HAP-1 (cell line): ENCODE results near the gene APBB2.
"Not testable (repeated sequence)": the region's sequence is repeated elsewhere in the genome, so short reads cannot be mapped to it uniquely, and the experiment has no call there.

Experiments used
- DNase-seq, 2 experiments: peaks; one replicate each; pipeline ENCODE4 v3.0.0-alpha.2; 2016 to 2020; ENCODE audit warnings: low spot score in 2 of 2
- H3K27me3 ChIP-seq: fragments of 250-450 bp; sonication (Bioruptor Pico); 2 replicates; pipeline ENCODE4 v1.5.1; 2020; ENCODE audit warnings: low read depth, mild to moderate bottlenecking, moderate library complexity
- H3K36me3 ChIP-seq: fragments of 250-450 bp; sonication (Bioruptor Pico); replicated peaks from 2 replicates; pipeline ENCODE4 v1.5.1; 2020; ENCODE audit warnings: mild to moderate bottlenecking
- H3K4me1 ChIP-seq: fragments of 250-450 bp; sonication (Bioruptor Pico); 2 replicates; pipeline ENCODE4 v1.5.1; 2020; ENCODE audit warnings: mild to moderate bottlenecking
- H3K4me3 ChIP-seq: fragments of 250-450 bp; sonication (Bioruptor Pico); 2 replicates; pipeline ENCODE4 v1.5.1; 2020; ENCODE audit warnings: mild to moderate bottlenecking, moderate library complexity
- H3K9me3 ChIP-seq: fragments of 250-450 bp; sonication (Bioruptor Pico); 2 replicates; pipeline ENCODE4 v1.5.1; 2020; ENCODE audit warnings: mild to moderate bottlenecking, moderate library complexity
- in situ Hi-C: fragments of 300-500 bp; cut with MboI; formaldehyde crosslinking; loops from 3 replicates; pipeline ENCODE4 v1.14.3; 2020; ENCODE audit warnings: low sequenced_read_pairs, inconsistent platforms, mixed read lengths

APBB2 gene

DNA sequence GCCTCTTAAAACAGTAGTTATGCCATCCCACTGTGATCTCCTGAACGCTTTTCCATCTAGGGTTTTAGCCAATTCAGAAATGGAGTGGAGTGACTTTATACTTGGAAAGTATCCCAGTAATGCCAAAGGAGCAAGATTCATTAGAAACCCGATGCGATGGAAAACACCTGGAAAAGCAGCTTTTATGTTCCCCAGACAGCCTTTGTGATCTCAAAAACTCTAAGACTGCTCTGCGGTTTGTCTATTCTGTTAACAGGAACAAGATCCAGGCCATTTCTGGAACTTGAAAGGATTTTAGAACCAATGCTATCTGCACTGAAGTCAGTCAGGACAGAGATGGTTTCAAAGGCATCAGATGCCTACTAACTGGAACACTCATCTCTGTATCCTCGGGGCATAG, 145.1 kb downstream of the APBB2 start:
- Histone ChIP-seq H3K4me3 (no peak overlapping the region), H3K4me1 (no peaks in the 10 kb centered on the region), H3K36me3 (no peaks in the 10 kb centered on the region), H3K27me3 (no peaks in the 10 kb centered on the region), H3K9me3 (no peaks in the 10 kb centered on the region)
- in situ Hi-C loops = no loop called here
- DNase-seq = no peak

DNA sequence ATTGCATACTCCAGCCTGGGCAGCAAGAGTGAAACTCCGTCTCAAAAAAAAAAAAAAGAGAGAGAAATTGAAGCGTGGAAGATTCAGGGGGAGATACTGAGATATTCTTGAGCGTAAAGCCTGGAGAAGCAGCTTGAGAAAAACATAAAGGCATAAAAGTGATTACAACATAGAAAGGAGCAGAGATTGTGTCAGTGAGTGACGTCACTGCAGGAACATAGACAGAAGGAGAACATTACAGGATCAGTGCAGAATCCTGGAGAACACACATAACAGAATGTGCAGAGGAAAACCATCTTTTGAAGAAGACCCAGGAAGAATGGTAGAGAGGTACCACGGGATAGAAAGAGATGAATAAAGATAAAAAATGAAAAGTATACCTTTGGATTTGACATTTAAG, 147.0 kb downstream of the APBB2 start:
- Histone ChIP-seq H3K4me1 (no peaks in the 10 kb centered on the region), H3K27me3 (no peaks in the 10 kb centered on the region), H3K9me3 (no peaks in the 10 kb centered on the region), H3K36me3 (no peaks in the 10 kb centered on the region), H3K4me3 (no peak overlapping the region)
- DNase-seq = no peak
- in situ Hi-C loops = no loop called here

DNA sequence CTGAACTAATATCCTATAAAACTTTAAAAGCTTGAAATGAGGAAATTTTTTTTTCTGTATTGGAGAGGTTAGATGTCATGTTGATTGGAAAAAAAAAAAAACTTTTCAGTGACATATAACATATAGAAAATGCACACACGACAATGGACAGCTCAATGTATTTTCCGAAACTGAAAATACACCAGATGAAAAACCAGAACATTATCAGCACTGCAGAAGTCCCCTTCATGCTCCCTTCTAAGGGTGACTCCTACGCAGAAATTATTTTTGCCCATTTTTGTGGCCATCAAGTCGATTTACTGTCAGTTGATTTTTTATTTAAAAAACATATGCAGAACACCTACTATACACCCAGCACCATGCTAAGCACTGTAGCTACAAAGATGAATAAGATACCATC, 148.3 kb downstream of the APBB2 start:
- in situ Hi-C loops = no loop called here
- Histone ChIP-seq H3K9me3 (no peaks in the 10 kb centered on the region), H3K27me3 (no peaks in the 10 kb centered on the region), H3K4me1 (no peaks in the 10 kb centered on the region), H3K4me3 (no peak overlapping the region), H3K36me3 (no peaks in the 10 kb centered on the region)
- DNase-seq = no peak

DNA sequence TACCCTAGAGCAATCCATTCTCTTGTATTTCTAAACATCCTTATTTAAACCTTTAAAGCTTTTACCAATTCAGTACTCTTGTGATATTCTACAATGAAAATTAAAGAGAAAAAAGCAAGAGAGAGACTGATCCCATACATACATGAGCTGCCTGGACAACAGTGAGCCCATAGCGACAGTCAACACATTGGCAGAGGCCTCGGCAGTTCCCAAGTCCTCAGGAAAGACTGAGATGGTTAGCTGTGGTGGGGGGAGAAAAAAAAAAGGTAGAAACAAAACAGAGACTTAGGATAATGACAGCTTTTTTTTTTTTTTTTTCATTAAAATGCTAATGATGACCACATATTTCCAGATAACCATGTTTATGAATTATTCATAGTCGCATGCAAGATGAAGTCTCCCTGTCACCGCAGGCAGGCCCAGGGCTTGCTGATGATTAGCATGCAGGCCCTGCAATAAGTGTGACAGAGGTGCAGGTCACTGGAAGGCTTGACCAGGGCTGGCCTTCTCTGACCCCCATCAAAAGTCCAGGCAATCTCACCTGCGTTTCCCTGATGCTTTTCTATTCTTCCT, 148.8 kb downstream of the APBB2 start:
- in situ Hi-C loops = no loop called here
- no peak overlapping the region for H3K4me3 ChIP-seq
- H3K4me1 ChIP-seq = no peaks in the 10 kb centered on the region
- H3K27me3 ChIP-seq = no peaks in the 10 kb centered on the region
- H3K9me3 ChIP-seq = no peaks in the 10 kb centered on the region
- H3K36me3 ChIP-seq = no peaks in the 10 kb centered on the region
- no peak for DNase-seq

DNA sequence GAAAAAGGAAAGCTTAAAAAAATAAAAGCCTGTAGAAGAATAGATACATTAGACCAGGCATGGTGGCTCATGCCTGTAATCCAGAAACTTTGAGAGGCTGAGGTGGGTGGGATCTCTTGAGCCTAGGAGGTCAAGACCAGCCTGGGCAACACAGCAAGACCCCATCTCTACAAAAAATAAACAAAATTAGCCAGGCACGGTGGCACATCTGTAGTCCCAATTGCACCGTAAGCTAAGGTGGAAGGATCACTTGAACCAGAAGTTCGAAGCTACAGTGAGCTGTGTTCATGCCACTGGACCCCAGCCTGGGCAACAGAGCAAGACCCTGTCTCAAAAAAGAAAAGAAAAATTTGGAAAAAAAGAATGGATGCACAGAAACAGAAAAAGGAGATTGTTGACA, 149.4 kb downstream of the APBB2 start:
- in situ Hi-C loops = no loop called here

DNA sequence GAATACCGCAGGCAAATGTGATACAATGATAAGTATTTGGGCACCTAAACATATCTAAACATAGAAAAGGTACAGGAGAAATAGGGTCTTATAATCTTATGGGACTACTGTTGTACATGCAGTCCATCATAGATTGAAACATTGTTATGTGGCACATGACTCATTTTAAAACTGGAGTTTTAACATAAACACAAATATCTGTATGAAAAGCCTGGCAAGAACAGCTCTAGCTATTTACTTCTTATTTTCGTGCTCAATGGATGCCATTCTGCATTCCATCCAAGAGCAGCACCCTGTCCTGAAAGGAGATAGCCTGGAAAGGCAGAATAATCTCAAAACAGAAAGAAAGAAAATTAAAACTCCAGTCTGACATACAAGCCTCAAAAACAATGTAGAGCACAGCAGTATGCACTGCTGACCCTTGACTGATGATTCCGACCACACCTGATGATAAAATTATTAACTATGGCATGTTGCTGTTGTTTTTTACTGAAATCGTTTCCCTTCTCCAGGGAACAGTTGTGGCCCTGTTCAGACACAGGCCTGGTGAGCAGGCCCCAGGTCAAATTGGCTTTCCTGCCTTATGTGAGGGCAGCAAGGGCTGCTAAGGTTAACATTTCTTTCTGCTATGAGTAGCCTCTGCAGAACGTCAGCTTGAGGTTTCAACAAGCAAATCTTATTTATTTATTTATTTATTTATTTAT, 152.7 kb downstream of the APBB2 start:
- in situ Hi-C loops = no loop called here
- Histone ChIP-seq H3K4me3 (no peak overlapping the region), H3K27me3 (no peaks in the 10 kb centered on the region), H3K9me3 (0 out of 2 replicates have a peak, but pooled peaks cover 3% of the 10 kb centered on the region), H3K4me1 (no peaks in the 10 kb centered on the region), H3K36me3 (no peaks in the 10 kb centered on the region)
- DNase-seq = no peak

More for the DNA sequence above, 149.4 kb downstream of the APBB2 start:
- H3K4me3 ChIP-seq = no peak overlapping the region
- no peaks in the 10 kb centered on the region for H3K27me3 ChIP-seq
- H3K9me3 ChIP-seq = 0 out of 2 replicates have a peak, but pooled peaks cover 3% of the 10 kb centered on the region
- H3K36me3 ChIP-seq = no peaks in the 10 kb centered on the region
- H3K4me1 ChIP-seq = no peaks in the 10 kb centered on the region
- no peak for DNase-seq

DNA sequence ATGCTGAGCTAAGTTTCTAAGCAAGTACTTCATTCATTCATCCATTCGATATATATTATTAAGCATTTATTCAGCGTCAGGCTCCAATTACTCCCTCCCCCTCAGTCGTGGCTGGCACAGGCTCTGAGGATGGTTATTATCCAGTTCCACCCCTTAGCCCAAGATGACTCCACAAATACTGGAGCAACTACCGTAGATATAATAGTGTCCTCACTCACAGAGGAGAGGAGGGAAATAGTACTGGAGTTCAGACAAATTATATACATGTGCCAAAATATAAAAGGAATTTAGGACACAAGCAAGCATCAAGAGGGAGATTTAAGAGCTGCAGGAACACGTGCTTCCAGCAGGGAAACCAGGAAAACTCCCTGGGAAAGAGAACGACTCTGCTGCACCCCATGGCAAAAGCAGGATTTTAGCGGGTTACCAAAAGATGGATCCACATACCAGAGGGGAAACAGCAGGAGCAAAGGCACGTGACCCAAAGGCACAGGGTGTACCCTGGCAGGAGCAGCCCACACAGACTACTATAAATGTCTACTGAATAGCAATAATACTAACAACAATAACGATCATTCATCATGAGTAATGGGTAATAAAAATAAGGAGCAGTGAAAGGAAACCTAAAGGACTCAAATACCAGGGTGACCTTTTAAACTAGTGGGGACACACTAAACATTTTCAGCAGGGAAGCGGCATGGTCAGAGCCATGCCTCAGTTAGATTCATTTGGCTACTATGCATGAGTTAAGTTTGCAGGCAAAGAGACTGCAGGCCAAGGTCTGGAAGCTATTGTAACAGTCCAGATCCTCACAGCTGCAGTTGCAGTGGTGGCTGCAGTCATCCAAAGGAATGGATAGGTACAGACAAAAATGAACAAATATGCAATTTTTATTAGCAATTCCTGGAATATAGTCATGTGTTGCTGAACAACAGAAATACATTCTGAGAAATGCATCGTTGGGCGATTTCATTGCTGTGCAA, 153.7 kb downstream of the APBB2 start:
- no peak overlapping the region for H3K4me3 ChIP-seq
- no peak for DNase-seq
- no peaks in the 10 kb centered on the region for H3K36me3 ChIP-seq
- H3K27me3 ChIP-seq = no peaks in the 10 kb centered on the region
- in situ Hi-C loops = no loop called here
- H3K4me1 ChIP-seq = no peaks in the 10 kb centered on the region
- H3K9me3 ChIP-seq = 0 out of 2 replicates have a peak, but pooled peaks cover 3% of the 10 kb centered on the region

DNA sequence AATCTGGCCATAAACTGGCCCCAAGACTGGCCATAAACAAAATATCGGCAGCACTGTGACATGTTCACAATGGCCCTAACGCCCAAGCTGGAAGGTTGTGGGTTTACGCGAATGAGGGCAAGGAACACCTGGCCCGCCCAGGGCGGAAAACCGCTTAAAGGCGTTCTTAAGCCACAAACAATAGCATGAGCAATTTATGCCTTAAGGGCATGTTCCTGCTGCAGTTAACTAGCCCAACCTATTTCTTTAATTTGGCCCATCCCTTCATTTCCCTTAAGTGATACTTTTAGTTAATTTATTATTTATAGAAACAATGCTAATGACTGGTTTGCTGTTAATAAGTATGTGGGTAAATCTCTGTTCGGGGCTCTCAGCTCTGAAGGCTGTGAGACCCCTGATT, 154.9 kb downstream of the APBB2 start:
- DNase-seq, H3K9me3 ChIP-seq, H3K36me3 ChIP-seq, H3K4me3 ChIP-seq, H3K4me1 ChIP-seq, in situ Hi-C loops, H3K27me3 ChIP-seq: not testable (repeated sequence)

DNA sequence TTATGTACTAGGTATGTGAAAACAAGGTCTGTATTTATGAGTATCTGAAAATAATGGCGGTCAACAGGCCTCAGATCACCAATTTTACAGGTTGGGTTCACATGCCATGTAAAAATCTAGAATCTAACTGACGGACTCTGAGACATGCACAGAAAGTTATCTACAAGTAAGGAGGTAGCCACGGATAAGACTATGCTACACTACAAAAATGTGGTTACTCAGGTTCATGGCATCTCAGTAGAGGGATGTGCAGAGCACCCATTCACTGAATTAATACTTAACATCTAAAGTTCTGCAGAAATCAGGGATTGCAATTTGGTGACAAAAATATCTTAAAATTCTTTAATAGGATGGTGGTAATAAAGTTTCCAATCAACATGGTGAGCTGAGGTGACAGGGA, 155.9 kb downstream of the APBB2 start:
- H3K9me3 ChIP-seq = 0 out of 2 replicates have a peak, but pooled peaks cover 3% of the 10 kb centered on the region
- in situ Hi-C loops = no loop called here
- no peak overlapping the region for H3K4me3 ChIP-seq
- DNase-seq = no peak
- H3K27me3 ChIP-seq = no peaks in the 10 kb centered on the region
- no peaks in the 10 kb centered on the region for H3K4me1 ChIP-seq
- no peaks in the 10 kb centered on the region for H3K36me3 ChIP-seq

DNA sequence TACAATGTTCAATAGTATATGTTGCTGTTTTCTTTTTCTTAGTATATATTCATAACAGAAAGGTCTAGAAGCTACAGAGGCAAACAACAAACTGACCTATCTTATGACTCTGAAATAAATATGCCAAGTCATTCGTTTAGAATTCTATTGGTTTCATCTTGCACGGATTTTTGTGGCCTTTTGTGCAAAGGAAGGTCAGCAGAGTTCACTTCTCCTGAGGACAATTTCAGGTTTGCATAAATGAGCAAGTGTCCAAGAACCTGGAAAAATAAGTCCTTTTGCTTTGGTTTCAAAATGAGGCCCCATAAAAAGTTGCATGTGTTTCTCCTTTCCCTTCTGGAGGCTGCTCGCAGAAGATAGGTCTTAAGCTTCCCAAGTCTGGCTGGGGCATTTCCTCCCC, 156.9 kb downstream of the APBB2 start:
- Histone ChIP-seq H3K9me3 (0 out of 2 replicates have a peak, but pooled peaks cover 3% of the 10 kb centered on the region), H3K27me3 (no peaks in the 10 kb centered on the region), H3K4me1 (no peaks in the 10 kb centered on the region), H3K4me3 (no peak overlapping the region), H3K36me3 (no peaks in the 10 kb centered on the region)
- no peak for DNase-seq
- in situ Hi-C loops = no loop called here

DNA sequence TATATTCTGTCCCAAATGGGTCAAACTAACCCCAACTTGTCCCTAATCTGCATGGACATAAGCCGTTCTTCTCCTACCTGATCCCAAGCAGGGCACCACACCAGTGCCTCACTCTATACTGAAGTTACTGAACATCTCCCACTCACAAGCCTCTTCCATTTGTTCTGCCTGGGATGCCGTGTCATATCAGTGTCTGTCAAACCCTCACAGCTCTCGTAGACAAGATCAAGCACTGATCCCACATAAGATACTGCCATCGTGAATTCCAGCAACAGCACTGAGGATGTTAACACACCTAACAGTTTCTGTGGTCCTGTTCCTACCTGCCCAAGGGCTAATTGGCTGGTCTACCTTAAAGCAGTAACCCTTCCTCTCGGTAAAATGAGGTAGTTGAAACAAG, 162.1 kb downstream of the APBB2 start:
- no peak overlapping the region for H3K4me3 ChIP-seq
- no peak for DNase-seq
- no peaks in the 10 kb centered on the region for H3K9me3 ChIP-seq
- H3K4me1 ChIP-seq = no peaks in the 10 kb centered on the region
- in situ Hi-C loops = no loop called here
- no peaks in the 10 kb centered on the region for H3K36me3 ChIP-seq
- H3K27me3 ChIP-seq = no peaks in the 10 kb centered on the region

DNA sequence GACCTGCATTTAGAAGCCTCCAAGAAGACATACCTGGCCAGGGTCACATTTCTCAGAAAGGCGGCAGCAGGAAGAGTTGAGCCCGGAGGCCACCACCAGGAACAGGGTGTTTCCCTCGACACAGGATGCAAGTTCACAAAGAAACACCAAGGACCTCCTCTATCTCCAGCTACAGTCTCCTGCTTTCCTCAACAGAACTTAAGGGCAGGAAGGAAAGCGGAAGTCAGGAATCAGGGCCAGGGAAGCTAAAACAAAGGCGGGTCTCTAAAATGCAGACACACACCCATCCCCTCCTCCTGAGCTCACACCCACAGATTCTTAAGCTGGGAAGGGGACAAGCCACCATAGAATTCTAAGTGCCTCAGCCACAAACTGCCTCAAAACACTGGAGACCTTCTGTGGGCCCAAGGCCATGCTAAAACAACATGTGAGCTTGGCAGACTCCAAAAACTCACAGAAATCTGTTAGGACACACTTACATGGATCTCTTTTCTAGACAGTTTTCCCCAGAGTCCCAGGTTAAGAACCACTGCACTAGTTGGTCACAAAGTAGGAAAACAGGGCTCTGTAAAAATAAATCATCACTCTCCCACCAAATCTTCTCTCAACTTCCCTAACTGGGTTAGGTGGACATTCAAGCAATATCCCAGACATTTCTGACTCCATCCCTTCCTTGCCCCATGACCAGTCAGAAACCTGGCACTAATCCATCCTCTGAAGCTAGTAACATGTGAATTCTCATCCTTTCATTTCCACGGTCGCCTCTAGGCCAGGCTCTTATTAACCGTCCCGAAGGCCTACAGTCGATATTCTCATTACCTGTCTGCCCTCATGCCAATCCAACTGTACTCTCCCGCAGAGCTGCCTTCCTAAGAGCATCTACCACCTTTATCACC, 163.2 kb downstream of the APBB2 start:
- in situ Hi-C loops = no loop called here

DNA sequence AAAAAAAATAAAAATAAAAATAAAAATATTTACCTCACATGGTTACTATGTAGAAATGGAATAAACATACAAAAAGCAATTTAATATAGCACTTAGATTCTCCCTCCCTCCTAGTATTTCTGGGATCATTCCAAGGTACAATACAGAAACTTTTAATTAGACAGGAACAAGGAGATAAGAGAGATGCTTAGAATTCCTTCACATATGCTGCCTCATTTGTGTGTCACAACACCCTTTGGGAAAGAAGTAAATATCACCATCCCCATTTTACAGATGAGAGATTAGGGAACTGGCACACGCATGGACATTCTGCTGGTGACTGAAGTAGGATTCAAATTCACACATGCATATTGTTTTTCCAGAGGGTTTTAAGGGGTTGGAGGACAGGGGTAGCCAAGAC, 164.2 kb downstream of the APBB2 start:
- Histone ChIP-seq H3K4me3 (no peak overlapping the region), H3K27me3 (no peaks in the 10 kb centered on the region), H3K36me3 (no peaks in the 10 kb centered on the region), H3K9me3 (no peaks in the 10 kb centered on the region), H3K4me1 (no peaks in the 10 kb centered on the region)
- DNase-seq = no peak
- in situ Hi-C loops = no loop called here

More for the DNA sequence above, 163.2 kb downstream of the APBB2 start:
- Histone ChIP-seq H3K27me3 (no peaks in the 10 kb centered on the region), H3K4me1 (no peaks in the 10 kb centered on the region), H3K4me3 (no peak overlapping the region), H3K9me3 (no peaks in the 10 kb centered on the region), H3K36me3 (no peaks in the 10 kb centered on the region)
- DNase-seq = no peak
